ENCODE data around the gene SCN9A.
"Not testable (repeated sequence)": the region's sequence is repeated elsewhere in the genome, so short reads cannot be mapped to it uniquely, and the experiment has no call there.

Gene SCN9A

GRCh38 chr2:166240387-166241313, 135.1 kb downstream of the SCN9A start:
- DNase-seq (ENCODE audit: low spot score) = no peak

GRCh38 chr2:166239548-166239947, 136.2 kb downstream of the SCN9A start:
- DNase-seq (ENCODE audit: low spot score) = no peak

- DNase-seq (ENCODE audit: low spot score) = no peak
Observed at GRCh38 chr2:166238176-166238575, 137.6 kb downstream of the SCN9A start.

GRCh38 chr2:166234112-166234846, 141.5 kb downstream of the SCN9A start:
- no peak for DNase-seq (ENCODE audit: low spot score)

- DNase-seq (ENCODE audit: low spot score) = no peak
Observed at GRCh38 chr2:166233244-166233643, 142.5 kb downstream of the SCN9A start.

GRCh38 chr2:166230724-166231070, 145.0 kb downstream of the SCN9A start:
- no peak for DNase-seq (ENCODE audit: low spot score)

GRCh38 chr2:166230024-166230723, 145.6 kb downstream of the SCN9A start:
- DNase-seq (ENCODE audit: low spot score) = no peak

GRCh38 chr2:166229678-166230023, 146.1 kb downstream of the SCN9A start:
- DNase-seq (ENCODE audit: low spot score) = no peak

- no peak for DNase-seq (ENCODE audit: low spot score)
Observed at GRCh38 chr2:166224197-166224596, 151.5 kb downstream of the SCN9A start.

GRCh38 chr2:166223298-166223697, 152.4 kb downstream of the SCN9A start:
- DNase-seq (ENCODE audit: low spot score) = no peak

- DNase-seq (ENCODE audit: low spot score) = no peak
Observed at GRCh38 chr2:166211079-166211478, 164.7 kb downstream of the SCN9A start.

- not testable (repeated sequence) for DNase-seq (ENCODE audit: low spot score)
Observed at GRCh38 chr2:166209944-166210343, 165.8 kb downstream of the SCN9A start.

- DNase-seq (ENCODE audit: low spot score) = not testable (repeated sequence)
Observed at GRCh38 chr2:166209367-166209766, 166.4 kb downstream of the SCN9A start.

GRCh38 chr2:166206153-166206552, 169.6 kb downstream of the SCN9A start:
- not testable (repeated sequence) for DNase-seq (ENCODE audit: low spot score)

GRCh38 chr2:166202778-166203177, 173.0 kb downstream of the SCN9A start:
- no peak for DNase-seq (ENCODE audit: low spot score)

GRCh38 chr2:166197446-166197845, 178.3 kb downstream of the SCN9A start:
- DNase-seq (ENCODE audit: low spot score) = no peak

GRCh38 chr2:166193407-166193806, 182.3 kb downstream of the SCN9A start:
- no peak for DNase-seq (ENCODE audit: low spot score)

- DNase-seq (ENCODE audit: low spot score) = no peak
Observed at GRCh38 chr2:166188084-166188483, 187.7 kb downstream of the SCN9A start.

- DNase-seq (ENCODE audit: low spot score) = no peak
Observed at GRCh38 chr2:166184789-166185188, 191.0 kb downstream of the SCN9A start.

GRCh38 chr2:166181813-166182154, 194.0 kb downstream of the SCN9A start:
- DNase-seq (ENCODE audit: low spot score) = no peak

- DNase-seq (ENCODE audit: low spot score) = peak; percentile 56
Observed at GRCh38 chr2:166180951-166181812, 194.6 kb downstream of the SCN9A start.

- no peak for DNase-seq (ENCODE audit: low spot score)
Observed at GRCh38 chr2:166179201-166179600, 196.5 kb downstream of the SCN9A start.
